Fibroblast of pulmonary artery (primary cell): ENCODE results near the gene PPIF.

Experiments
- DNase-seq: peaks from one replicate; pipeline ENCODE4 v3.0.0-alpha.2; 2010; ENCODE audit warnings: low read depth
- H3K4me3 ChIP-seq: replicated peaks from 2 replicates; pipeline ENCODE4 v1.5.1; 2011; ENCODE audit warnings: low read depth, mild to moderate bottlenecking, control low read depth, low read length, moderate library complexity
- CTCF ChIP-seq: IDR thresholded peaks from 2 replicates; pipeline ENCODE4 v1.5.1; 2011; ENCODE audit warnings: mild to moderate bottlenecking, control low read depth, low read length, inconsistent platforms; ENCODE audit errors: missing control alignments

Gene PPIF

GRCh38 chr10:79313911-79314439, 33.3 kb upstream of the PPIF start:
- DNase-seq: no peak
- TF ChIP-seq CTCF: no peak
- H3K4me3 ChIP-seq: no peak overlapping the region

- no peak for DNase-seq
- TF ChIP-seq CTCF: no peak
- no peak overlapping the region for H3K4me3 ChIP-seq
Measured at GRCh38 chr10:79314761-79315601, 32.3 kb upstream of the PPIF start.

- no peak for TF ChIP-seq CTCF
- H3K4me3 ChIP-seq: no peak overlapping the region
- DNase-seq: no peak
Measured at GRCh38 chr10:79315602-79315920, 31.7 kb upstream of the PPIF start.

GRCh38 chr10:79316671-79317431, 30.4 kb upstream of the PPIF start:
- H3K4me3 ChIP-seq: no peak overlapping the region
- DNase-seq: no peak

GRCh38 chr10:79318369-79318768, 28.9 kb upstream of the PPIF start:
- no peak overlapping the region for H3K4me3 ChIP-seq
- TF ChIP-seq CTCF: no peak
- no peak for DNase-seq

More at GRCh38 chr10:79316671-79317431, 30.4 kb upstream of the PPIF start:
- no peak for TF ChIP-seq CTCF

- no peak for TF ChIP-seq CTCF
- DNase-seq: no peak
- H3K4me3 ChIP-seq: no peak overlapping the region
Measured at GRCh38 chr10:79319115-79319771, 28.0 kb upstream of the PPIF start.
